Loucy (cell line): Measurements from ENCODE around the gene PANX2.

Source experiments
- H2AFZ ChIP-seq: fragments of 200-600 bp; sonication (generic); 2 replicates; pipeline ENCODE4 v1.6.0; 2016; ENCODE audit warnings: antibody characterized with exemption, mild to moderate bottlenecking, low read length, moderate library complexity
- H3F3A ChIP-seq: fragments of 200-600 bp; 2 replicates; pipeline ENCODE4 v1.6.0; 2016; ENCODE audit warnings: antibody characterized with exemption, low read depth, mild to moderate bottlenecking
- H3K27me3 ChIP-seq: fragments of 200-600 bp; sonication (generic); 2 replicates; pipeline ENCODE4 v1.6.1; 2014; ENCODE audit warnings: low read length, mild to moderate bottlenecking; ENCODE audit not compliant: insufficient read depth, poor library complexity, severe bottlenecking
- H3K36me3 ChIP-seq: fragments of 200-600 bp; sonication (generic); 2 replicates; pipeline ENCODE4 v1.6.1; 2016; ENCODE audit warnings: low read length; ENCODE audit not compliant: insufficient read depth
- H3K4me1 ChIP-seq: fragments of 200-600 bp; sonication (generic); 2 replicates; pipeline ENCODE4 v1.5.1; 2014; ENCODE audit warnings: low read length, mild to moderate bottlenecking; ENCODE audit not compliant: insufficient read depth, poor library complexity, severe bottlenecking
- H3K4me2 ChIP-seq: fragments of 200-600 bp; sonication (generic); 2 replicates; pipeline ENCODE4 v1.6.0; 2014; ENCODE audit warnings: antibody characterized with exemption, low read length, low read depth, mild to moderate bottlenecking; ENCODE audit not compliant: poor library complexity, severe bottlenecking
- H3K4me3 ChIP-seq: fragments of 200-600 bp; sonication (generic); 2 replicates; pipeline ENCODE4 v1.5.1; 2014; ENCODE audit warnings: low read length, mild to moderate bottlenecking, mixed read lengths; ENCODE audit not compliant: poor library complexity, severe bottlenecking
- H3K79me2 ChIP-seq: fragments of 200-600 bp; sonication (generic); 2 replicates; pipeline ENCODE4 v1.6.1; 2014; ENCODE audit warnings: low read length; ENCODE audit not compliant: insufficient read depth
- H3K9ac ChIP-seq: fragments of 200-600 bp; sonication (generic); 2 replicates; pipeline ENCODE4 v1.6.0; 2014; ENCODE audit warnings: mild to moderate bottlenecking, low read depth, low read length, moderate library complexity; ENCODE audit not compliant: poor library complexity, severe bottlenecking
- H3K9me2 ChIP-seq: fragments of 200-600 bp; sonication (generic); replicated peaks from 2 replicates; pipeline ENCODE4 v1.6.1; 2016; ENCODE audit warnings: low read depth, low read length, mixed read lengths
- H3K9me3 ChIP-seq: fragments of 200-600 bp; sonication (generic); 2 replicates; pipeline ENCODE4 v1.6.1; 2014; ENCODE audit warnings: mild to moderate bottlenecking, antibody characterized with exemption, low read length, low read depth; ENCODE audit not compliant: insufficient read depth
- H4K20me1 ChIP-seq: fragments of 200-600 bp; sonication (generic); 2 replicates; pipeline ENCODE4 v1.6.0; 2014; ENCODE audit warnings: antibody characterized with exemption, low read length, mild to moderate bottlenecking; ENCODE audit not compliant: insufficient read depth, poor library complexity, severe bottlenecking
- EZH2phosphoT487 ChIP-seq: fragments of 200-600 bp; IDR thresholded peaks from 2 replicates; pipeline ENCODE4 v1.6.1; 2018; ENCODE audit warnings: antibody characterized with exemption, mild to moderate bottlenecking, moderate library complexity, borderline replicate concordance
- TF ChIP-seq, protein P1 (sequence below): fragments of 200-600 bp; sonication (generic); conservative IDR thresholded peaks from 2 replicates; pipeline ENCODE4 v1.5.1; 2014; ENCODE audit warnings: mild to moderate bottlenecking, antibody characterized with exemption, low read length

PANX2 gene

DNA sequence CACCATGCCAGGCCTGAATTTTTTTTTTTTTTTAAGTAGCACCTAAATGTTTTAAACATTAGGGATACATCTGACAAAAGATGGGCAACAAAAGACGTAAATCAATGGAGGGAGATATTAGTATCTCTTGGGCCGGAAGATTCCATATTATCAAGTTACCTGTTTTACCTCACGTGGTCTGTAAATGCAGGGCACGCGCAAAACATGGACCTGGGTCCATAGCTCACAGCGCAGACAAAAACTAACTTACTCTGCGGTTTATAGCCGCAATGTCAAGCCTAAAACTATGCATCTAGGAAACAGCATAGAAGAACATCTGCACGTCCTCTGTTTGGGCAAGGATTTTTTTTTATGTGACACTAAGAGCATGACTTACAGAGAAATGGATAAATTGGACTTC, 31.5 kb upstream of the PANX2 start:
- no peak overlapping the region for H3K4me2 ChIP-seq
- no peaks in the 10 kb centered on the region for H3K9me2 ChIP-seq
- no peaks in the 10 kb centered on the region for H3F3A ChIP-seq
- no peaks in the 10 kb centered on the region for H3K27me3 ChIP-seq
- no peaks in the 10 kb centered on the region for H3K4me1 ChIP-seq
- no peaks in the 10 kb centered on the region for H3K9me3 ChIP-seq
- no peaks in the 10 kb centered on the region for H4K20me1 ChIP-seq
- no peak overlapping the region for H3K4me3 ChIP-seq
- no peak overlapping the region for H2AFZ ChIP-seq
- H3K36me3 ChIP-seq, result no peaks in the 10 kb centered on the region
- no peak overlapping the region for H3K9ac ChIP-seq
- no peak for TF ChIP-seq EZH2phosphoT487
- TF ChIP-seq, protein P1, sequence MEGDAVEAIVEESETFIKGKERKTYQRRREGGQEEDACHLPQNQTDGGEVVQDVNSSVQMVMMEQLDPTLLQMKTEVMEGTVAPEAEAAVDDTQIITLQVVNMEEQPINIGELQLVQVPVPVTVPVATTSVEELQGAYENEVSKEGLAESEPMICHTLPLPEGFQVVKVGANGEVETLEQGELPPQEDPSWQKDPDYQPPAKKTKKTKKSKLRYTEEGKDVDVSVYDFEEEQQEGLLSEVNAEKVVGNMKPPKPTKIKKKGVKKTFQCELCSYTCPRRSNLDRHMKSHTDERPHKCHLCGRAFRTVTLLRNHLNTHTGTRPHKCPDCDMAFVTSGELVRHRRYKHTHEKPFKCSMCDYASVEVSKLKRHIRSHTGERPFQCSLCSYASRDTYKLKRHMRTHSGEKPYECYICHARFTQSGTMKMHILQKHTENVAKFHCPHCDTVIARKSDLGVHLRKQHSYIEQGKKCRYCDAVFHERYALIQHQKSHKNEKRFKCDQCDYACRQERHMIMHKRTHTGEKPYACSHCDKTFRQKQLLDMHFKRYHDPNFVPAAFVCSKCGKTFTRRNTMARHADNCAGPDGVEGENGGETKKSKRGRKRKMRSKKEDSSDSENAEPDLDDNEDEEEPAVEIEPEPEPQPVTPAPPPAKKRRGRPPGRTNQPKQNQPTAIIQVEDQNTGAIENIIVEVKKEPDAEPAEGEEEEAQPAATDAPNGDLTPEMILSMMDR, result no peak
- no peaks in the 10 kb centered on the region for H3K79me2 ChIP-seq

DNA sequence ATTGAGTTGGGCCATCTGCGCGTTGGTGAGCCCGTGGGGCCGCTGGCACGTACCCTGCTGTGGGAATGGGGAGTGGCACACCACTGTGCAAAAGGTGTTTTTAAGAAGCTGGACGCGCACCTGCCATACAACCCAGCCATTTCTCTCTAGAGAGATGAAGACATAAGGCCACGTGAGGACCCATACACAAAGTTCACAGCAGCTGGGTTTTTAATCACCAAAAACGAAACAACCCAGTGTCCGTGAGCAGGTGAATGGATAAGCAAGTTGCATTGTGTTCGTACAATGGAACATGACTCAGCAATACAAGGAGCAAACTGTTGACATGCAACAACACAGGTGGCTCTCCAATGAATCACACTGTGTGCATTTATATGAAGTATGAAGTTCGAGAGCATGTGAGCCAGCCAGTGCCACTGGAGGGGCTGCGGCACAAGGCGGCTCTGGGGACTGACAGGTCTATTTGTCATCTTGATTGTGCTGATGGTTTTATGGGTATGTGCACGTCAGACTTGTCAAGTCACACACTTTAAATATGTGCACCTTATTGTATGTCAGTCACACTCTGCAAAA, 30.6 kb upstream of the PANX2 start:
- no peaks in the 10 kb centered on the region for H3K27me3 ChIP-seq
- H3K4me2 ChIP-seq, result no peak overlapping the region
- H3K9me3 ChIP-seq, result no peaks in the 10 kb centered on the region
- TF ChIP-seq, protein P1, result no peak
- TF ChIP-seq EZH2phosphoT487, result no peak
- H3K79me2 ChIP-seq, result no peaks in the 10 kb centered on the region
- H3K9me2 ChIP-seq, result no peaks in the 10 kb centered on the region
- no peaks in the 10 kb centered on the region for H3F3A ChIP-seq
- H3K36me3 ChIP-seq, result no peaks in the 10 kb centered on the region
- H3K4me3 ChIP-seq, result no peak overlapping the region
- H3K4me1 ChIP-seq, result no peaks in the 10 kb centered on the region
- no peaks in the 10 kb centered on the region for H4K20me1 ChIP-seq
- H2AFZ ChIP-seq, result no peak overlapping the region
- H3K9ac ChIP-seq, result no peak overlapping the region

DNA sequence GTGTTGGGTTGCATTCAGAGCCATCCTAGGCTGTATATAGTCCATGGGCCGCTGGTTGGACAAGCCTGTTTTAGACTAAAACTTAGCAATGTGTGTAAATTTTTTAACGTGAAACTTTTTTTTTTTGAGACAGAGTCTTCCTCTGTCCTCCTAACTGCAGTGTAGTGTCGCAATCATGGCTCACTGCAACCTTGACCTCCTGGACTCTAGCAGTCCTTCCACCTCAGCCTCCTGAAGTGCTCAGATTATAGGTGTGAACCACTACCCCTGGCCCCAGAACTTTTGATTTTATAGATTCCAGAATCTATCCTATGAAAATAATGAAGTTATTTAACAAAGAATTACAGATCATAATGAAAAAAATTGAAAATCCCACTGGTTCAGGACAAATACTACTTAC, 29.9 kb upstream of the PANX2 start:
- no peak overlapping the region for H3K9ac ChIP-seq
- no peaks in the 10 kb centered on the region for H3K9me2 ChIP-seq
- H2AFZ ChIP-seq, result no peak overlapping the region
- H3K4me2 ChIP-seq, result no peak overlapping the region
- H4K20me1 ChIP-seq, result no peaks in the 10 kb centered on the region
- no peaks in the 10 kb centered on the region for H3K36me3 ChIP-seq
- H3K4me1 ChIP-seq, result no peaks in the 10 kb centered on the region
- no peaks in the 10 kb centered on the region for H3K27me3 ChIP-seq
- no peak overlapping the region for H3K4me3 ChIP-seq
- H3F3A ChIP-seq, result no peaks in the 10 kb centered on the region
- no peaks in the 10 kb centered on the region for H3K79me2 ChIP-seq
- H3K9me3 ChIP-seq, result no peaks in the 10 kb centered on the region
- TF ChIP-seq, protein P1, result no peak
- no peak for TF ChIP-seq EZH2phosphoT487
